IPS-20b (cell line): ENCODE measurements around the gene SYT8.

Source experiments
- H3K27ac ChIP-seq: one replicate; pipeline ENCODE4 v1.5.1; 2013; ENCODE audit warnings: low read length
- H3K27me3 ChIP-seq: 2 replicates; pipeline ENCODE4 v1.6.1; 2013; ENCODE audit warnings: mild to moderate bottlenecking, low read length, inconsistent platforms; ENCODE audit not compliant: insufficient read depth
- H3K36me3 ChIP-seq: 2 replicates; pipeline ENCODE4 v1.6.1; 2013; ENCODE audit warnings: low read depth, mild to moderate bottlenecking, inconsistent platforms, low read length, moderate library complexity; ENCODE audit not compliant: insufficient read depth
- H3K4me1 ChIP-seq: 2 replicates; pipeline ENCODE4 v1.6.1; 2013; ENCODE audit warnings: mild to moderate bottlenecking, control low read depth, inconsistent platforms, low read length, moderate library complexity; ENCODE audit not compliant: insufficient read depth
- H3K4me3 ChIP-seq: 2 replicates; pipeline ENCODE4 v1.5.1; 2013; ENCODE audit warnings: mild to moderate bottlenecking, low read length, inconsistent platforms
- H3K9ac ChIP-seq: 2 replicates; pipeline ENCODE4 v1.6.1; 2013; ENCODE audit warnings: low read depth, mild to moderate bottlenecking, inconsistent platforms, low read length, moderate library complexity
- H3K9me3 ChIP-seq: 2 replicates; pipeline ENCODE4 v1.6.1; 2013; ENCODE audit warnings: mild to moderate bottlenecking, low read depth, low read length, inconsistent platforms; ENCODE audit not compliant: insufficient read depth

SYT8 gene

DNA sequence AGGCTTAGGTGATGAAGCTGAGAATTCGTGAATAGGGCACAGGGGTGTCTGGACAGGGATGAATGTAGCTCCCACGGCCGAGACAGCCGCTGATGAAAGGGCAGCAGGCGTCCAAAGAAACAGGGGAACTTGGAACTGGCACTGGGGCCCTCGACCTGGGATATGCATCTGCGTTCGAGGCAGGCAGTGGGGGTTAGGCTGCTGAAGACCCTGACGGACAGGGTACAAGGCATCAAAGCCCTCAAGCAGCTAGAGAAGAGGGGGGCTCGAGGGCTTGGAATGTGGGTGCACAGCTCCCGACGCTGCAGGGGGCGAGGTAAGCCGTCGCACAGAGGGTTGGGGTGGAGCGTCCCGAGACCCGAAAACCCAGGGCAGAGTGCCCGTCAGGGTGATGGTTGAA, 6.9 kb upstream of the SYT8 start:
- no peak overlapping the region for H3K9ac ChIP-seq
- H3K27me3 ChIP-seq, result peaks cover 7% of the 10 kb centered on the region
- no peak overlapping the region for H3K27ac ChIP-seq
- no peak overlapping the region for H3K4me3 ChIP-seq
- no peaks in the 10 kb centered on the region for H3K9me3 ChIP-seq
- no peaks in the 10 kb centered on the region for H3K4me1 ChIP-seq
- H3K36me3 ChIP-seq, result no peaks in the 10 kb centered on the region

DNA sequence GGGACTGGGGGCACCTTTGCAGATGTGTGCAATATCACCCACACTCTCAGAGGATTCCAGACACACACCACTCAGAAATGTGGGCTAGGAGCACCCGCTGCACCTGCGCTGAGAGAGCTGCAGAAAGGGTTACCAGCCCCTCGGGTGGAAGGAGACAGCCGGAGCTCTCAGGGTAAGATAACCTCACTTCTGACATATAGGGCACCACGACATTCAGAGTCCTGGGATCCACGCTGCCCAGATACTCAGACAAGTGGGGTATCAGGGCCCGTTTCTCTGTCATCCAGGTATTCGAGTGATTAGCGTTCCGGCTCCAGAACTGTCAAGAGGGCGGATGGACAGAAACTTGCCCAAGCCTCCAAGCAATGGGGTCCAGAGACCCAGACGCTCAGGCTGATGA, 6.2 kb upstream of the SYT8 start:
- Histone ChIP-seq H3K27ac (no peak overlapping the region), H3K4me1 (no peaks in the 10 kb centered on the region), H3K36me3 (no peaks in the 10 kb centered on the region), H3K9ac (no peak overlapping the region), H3K27me3 (peaks cover 13% of the 10 kb centered on the region), H3K9me3 (no peaks in the 10 kb centered on the region), H3K4me3 (no peak overlapping the region)

DNA sequence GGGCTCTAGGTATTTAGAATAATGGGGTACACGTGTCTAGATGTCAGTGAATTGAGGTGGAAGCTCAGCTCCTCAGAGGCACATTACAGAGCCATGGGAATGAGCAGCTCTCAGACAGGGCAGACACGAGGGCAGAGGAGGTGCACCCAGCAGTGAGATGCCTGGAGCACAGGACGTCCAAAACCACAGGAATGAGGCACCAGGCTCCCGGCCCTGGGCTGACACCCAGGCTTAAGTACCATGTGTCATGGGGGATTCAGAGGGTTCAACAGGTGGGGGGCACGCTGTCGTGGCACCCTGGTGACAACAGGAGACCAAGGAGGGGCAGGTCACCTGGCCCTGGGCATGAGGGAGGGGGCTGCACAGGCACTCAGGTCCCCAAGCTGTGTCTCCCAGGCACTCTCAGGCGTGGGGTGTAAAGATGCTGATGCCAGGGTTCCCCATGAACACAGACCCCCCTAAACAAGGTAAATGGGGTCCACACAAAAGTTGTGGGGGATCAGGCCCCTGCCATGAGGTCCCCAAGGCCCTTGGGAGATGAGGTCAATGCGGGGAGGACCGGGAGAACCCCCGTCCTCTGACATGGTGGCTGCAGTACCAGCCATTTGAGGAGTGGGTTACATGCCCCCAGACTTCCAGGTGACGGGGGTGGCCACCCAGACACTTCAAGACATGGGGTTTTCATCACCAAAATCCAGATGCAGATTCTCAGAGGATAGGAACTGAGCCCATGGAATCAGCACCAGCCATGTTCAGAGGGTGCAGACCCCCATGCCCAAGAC, 5.6 kb upstream of the SYT8 start:
- no peak overlapping the region for H3K9ac ChIP-seq
- no peaks in the 10 kb centered on the region for H3K9me3 ChIP-seq
- peaks cover 13% of the 10 kb centered on the region for H3K27me3 ChIP-seq
- no peaks in the 10 kb centered on the region for H3K4me1 ChIP-seq
- no peak overlapping the region for H3K27ac ChIP-seq
- no peak overlapping the region for H3K4me3 ChIP-seq
- H3K36me3 ChIP-seq, result no peaks in the 10 kb centered on the region

DNA sequence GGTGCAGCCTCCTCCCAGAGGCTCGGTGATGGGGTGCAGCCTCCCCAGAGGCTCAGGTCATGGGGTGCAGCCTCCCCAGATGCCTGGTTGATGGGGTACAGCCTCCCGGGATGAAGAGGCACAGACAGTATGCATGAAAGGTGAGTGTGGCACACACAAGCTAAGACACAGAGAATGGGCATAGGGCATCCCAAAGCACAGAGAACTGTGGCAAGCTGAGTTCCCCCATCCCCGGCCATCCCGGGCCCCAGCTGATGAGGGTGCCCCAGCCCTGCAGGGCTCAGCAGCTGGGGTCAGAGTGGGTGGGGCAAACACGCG, 4.8 kb upstream of the SYT8 start:
- Histone ChIP-seq H3K27me3 (peaks cover 13% of the 10 kb centered on the region), H3K9me3 (no peaks in the 10 kb centered on the region), H3K4me1 (no peaks in the 10 kb centered on the region)

DNA sequence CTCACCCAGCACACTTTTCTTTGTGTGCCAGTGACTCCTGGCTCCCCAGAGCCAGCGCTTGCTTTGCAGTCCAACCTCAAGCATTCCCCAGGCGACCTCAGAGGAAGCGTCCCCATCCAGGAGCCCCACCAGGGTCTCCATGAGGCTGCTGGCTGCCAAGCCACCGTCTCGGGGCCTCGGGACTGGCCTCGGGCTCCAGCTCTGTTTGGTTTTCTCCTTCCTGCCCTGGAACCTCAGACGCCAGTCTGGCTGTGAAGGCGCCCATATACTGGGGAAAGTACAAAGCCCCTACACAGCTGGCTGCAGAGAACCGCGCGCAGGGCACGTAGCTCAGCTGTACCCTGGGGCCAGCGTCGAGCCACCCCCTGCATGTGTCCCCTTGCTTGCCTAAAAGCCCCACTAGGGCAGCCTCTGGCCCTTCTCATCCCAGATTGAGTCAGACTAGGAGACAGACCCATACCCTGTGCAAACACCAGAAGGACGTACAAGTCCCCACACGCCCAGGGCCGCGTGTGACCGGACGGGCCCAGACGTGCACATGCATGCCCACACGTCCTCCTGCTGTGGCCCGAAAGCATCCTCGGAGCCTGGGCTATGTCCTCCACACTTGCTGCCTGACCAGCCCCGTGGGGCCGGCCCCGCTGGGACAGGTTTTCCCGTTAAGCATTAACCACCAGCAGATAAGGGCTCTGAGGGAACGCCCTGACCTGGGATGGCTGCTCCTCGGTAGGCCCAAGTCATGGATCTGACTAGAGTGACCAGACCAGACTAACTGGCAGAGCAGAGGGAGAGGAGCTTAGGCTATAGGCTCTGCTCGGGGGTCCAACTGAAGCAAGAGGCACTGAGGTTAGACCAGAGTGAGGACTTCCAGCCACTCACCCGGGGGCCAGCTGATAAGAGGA, 4.2 kb upstream of the SYT8 start:
- H3K36me3 ChIP-seq, result no peaks in the 10 kb centered on the region
- no peaks in the 10 kb centered on the region for H3K4me1 ChIP-seq
- no peaks in the 10 kb centered on the region for H3K9me3 ChIP-seq
- H3K27ac ChIP-seq, result no peak overlapping the region
- no peak overlapping the region for H3K9ac ChIP-seq
- no peak overlapping the region for H3K4me3 ChIP-seq
- H3K27me3 ChIP-seq, result peaks cover 13% of the 10 kb centered on the region

More for the DNA sequence above, 4.8 kb upstream of the SYT8 start:
- H3K36me3 ChIP-seq, result no peaks in the 10 kb centered on the region
- H3K4me3 ChIP-seq, result no peak overlapping the region
- no peak overlapping the region for H3K27ac ChIP-seq
- H3K9ac ChIP-seq, result no peak overlapping the region

DNA sequence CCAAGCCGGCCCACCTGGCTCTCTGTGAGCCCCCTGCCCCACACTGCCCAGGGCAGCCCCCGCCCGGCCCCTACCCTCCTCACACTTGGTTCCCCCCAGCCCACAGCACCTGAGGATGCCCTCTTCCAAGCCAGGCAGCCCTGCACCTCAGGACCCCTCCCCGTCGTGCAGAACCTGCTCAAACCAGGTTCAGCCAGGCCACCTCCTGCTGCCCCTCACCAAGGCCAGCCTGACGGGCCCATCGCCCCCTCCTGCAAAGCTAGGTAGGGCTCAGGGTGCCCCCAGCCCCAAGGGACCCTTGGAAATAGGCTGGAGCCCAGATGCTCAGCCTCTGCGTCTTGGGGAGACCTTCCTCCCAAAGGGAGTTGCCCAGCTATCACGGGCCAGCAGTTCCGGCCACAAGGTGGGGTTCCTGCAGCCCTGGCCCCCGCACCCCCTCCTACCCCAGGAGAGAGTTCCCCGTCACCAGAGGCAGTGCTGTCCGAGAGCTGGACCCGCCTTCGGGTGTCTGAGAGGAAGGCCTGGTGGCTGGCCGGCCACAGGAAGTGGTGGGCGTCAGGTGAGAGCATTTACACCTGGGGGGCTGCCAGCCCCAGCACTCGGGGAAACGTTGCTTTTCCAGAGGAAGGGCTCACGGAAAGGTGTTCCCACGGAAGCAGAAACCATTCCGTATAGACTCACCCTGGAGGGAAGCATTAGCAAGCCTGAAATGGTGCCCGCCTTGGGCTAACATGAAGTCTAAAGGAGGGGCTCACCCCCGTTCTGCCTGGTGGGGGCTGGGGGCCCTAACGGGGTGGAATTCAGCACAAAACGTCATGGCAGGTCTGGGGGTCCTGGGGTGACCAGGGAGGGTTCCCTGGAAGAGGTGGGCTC, 3.2 kb upstream of the SYT8 start:
- Histone ChIP-seq H3K4me3 (peak overlapping the region; percentile 44; the same call in 1 of the 2 replicates), H3K27ac (no peak overlapping the region), H3K27me3 (peaks cover 13% of the 10 kb centered on the region), H3K36me3 (no peaks in the 10 kb centered on the region), H3K9ac (no peak overlapping the region), H3K4me1 (no peaks in the 10 kb centered on the region), H3K9me3 (no peaks in the 10 kb centered on the region)

DNA sequence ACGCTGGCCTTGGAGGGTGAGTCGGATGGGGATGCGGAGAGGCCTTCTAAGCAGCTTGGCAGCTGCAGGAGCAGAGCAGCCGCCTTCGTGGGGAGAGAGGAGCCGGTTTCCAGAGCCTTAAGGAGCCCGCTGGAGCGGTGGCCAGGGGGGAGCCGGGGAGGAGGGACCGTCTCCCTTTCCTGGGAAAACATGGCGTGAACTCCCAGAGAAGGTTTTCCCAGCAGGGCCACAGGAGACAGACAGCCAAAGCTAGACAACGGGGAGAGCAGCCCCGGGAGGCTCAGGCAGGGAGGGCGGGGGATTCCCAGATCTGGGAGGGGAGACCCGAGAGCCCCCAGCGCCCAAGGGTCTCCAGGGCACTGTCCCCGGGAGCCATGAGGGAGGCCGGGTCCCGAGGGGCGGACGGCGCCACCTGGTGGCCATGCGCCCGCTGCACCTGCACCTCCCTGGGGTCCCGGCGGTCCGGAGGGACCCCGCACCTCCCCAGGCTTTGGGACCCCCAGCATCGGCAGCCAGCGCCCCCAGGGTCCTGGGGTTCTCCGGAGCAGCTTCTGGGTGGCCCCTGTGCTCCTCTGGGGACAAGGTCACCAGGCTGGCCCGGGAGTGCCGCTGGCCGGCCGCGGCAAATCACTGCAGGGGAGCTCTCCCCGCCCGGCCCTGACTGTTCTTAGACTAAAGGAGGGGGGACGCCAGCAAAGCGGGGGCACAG, 2.4 kb upstream of the SYT8 start:
- Histone ChIP-seq H3K4me3 (peak overlapping the region; percentile 44; the same call in 1 of the 2 replicates), H3K27ac (no peak overlapping the region), H3K36me3 (no peaks in the 10 kb centered on the region), H3K4me1 (no peaks in the 10 kb centered on the region), H3K27me3 (peaks cover 13% of the 10 kb centered on the region), H3K9ac (no peak overlapping the region), H3K9me3 (no peaks in the 10 kb centered on the region)

DNA sequence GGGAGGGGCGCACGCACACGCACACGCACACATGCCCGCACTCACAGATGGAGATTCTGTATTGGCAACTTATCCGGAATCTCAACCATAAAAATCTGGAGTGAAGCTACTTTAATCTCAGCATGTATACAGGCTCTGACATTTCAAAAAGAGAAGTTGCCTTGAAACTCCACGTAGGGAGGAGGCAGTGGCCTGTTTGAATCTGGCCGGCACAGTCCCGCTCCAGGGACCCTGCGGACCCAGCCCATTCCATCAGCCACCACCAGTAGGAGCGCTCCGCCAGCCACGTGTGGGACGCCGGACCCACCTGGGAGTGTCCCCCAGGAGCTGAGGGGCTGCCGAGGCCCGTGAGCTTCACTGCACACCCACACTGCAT, 1.9 kb upstream of the SYT8 start:
- no peak overlapping the region for H3K9ac ChIP-seq
- no peaks in the 10 kb centered on the region for H3K36me3 ChIP-seq
- H3K4me1 ChIP-seq, result no peaks in the 10 kb centered on the region
- H3K4me3 ChIP-seq, result peak overlapping the region; percentile 44; the same call in 1 of the 2 replicates
- H3K27me3 ChIP-seq, result peaks cover 13% of the 10 kb centered on the region
- no peak overlapping the region for H3K27ac ChIP-seq
- H3K9me3 ChIP-seq, result no peaks in the 10 kb centered on the region

DNA sequence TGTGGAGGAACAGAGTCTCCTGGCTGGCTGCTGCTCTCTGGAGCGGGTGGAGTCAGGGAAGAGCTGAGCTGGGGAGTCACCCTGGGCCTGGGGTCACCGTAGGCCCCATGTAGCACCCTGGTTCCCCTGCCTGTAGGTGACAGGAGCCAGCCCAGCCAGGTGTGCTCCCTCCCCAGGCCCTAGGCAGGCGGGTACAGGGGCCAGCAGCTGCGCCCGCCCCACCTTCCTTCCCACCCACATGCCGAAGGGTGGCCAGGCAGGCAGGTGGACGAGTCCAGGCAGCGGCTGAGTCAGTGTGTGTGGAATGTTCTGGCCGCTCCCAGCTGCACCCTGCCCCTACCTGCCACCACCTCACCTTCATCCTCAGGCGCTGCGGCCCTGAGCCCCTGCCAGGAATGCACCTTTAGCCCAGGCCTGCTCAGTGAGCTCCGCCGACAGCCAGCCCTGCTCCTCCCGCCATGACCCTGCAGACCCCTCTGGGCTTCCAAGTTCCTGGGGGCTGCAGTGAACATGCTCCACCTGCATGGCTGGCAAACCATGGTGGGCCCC, 654 bp upstream of the SYT8 start:
- H3K27ac ChIP-seq, result no peak overlapping the region
- H3K27me3 ChIP-seq, result peaks cover 13% of the 10 kb centered on the region
- no peak overlapping the region for H3K9ac ChIP-seq
- no peaks in the 10 kb centered on the region for H3K4me1 ChIP-seq
- no peak overlapping the region for H3K4me3 ChIP-seq
- H3K9me3 ChIP-seq, result no peaks in the 10 kb centered on the region
- no peaks in the 10 kb centered on the region for H3K36me3 ChIP-seq

DNA sequence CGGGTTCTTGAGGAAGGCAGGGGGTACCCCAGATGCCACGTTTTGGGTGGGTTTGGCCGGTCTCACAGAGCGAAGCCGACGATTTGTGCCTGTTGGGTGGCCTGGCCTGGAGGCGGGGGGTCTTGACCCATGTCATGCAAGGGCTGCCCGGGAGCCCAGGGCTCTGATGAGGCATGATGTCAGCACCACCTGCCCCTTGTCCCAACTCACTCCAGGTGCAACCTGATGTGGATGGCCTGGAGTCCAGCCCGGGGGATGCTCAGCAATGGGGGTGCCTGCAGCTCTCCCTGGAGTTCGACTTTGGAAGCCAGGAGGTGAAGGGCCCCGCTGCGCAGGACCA, 851 bp downstream of the SYT8 start:
- H3K36me3 ChIP-seq, result no peaks in the 10 kb centered on the region
- H3K9me3 ChIP-seq, result no peaks in the 10 kb centered on the region
- H3K4me3 ChIP-seq, result no peak overlapping the region
- no peak overlapping the region for H3K9ac ChIP-seq
- no peaks in the 10 kb centered on the region for H3K4me1 ChIP-seq
- peaks cover 13% of the 10 kb centered on the region for H3K27me3 ChIP-seq
- H3K27ac ChIP-seq, result no peak overlapping the region
